Parathyroid adenoma (tissue), 2 donors: ENCODE results near the gene PHOSPHO1.
A peak's percentile ranks its signal among the peaks of the same experiment; 100 is the strongest.
"Not testable (repeated sequence)": the region's sequence is repeated elsewhere in the genome, so short reads cannot be mapped to it uniquely, and the experiment has no call there.

ENCODE experiments used
- H2AFZ ChIP-seq: fragments of 300-600 bp; sonication (generic); one replicate; pipeline ENCODE4 v1.7.0; 2017; ENCODE audit warnings: antibody characterized with exemption, mild to moderate bottlenecking
- H3K27ac ChIP-seq: fragments of 300-600 bp; sonication (generic); one replicate; pipeline ENCODE4 v1.7.0; 2017
- H3K27me3 ChIP-seq: fragments of 300-600 bp; sonication (generic); one replicate; pipeline ENCODE4 v1.7.0; 2017; ENCODE audit warnings: low read length; ENCODE audit not compliant: control insufficient read depth, insufficient read depth
- H3K36me3 ChIP-seq: fragments of 300-600 bp; sonication (generic); one replicate; pipeline ENCODE4 v1.7.0; 2017; ENCODE audit warnings: low read length; ENCODE audit not compliant: control insufficient read depth, insufficient read depth
- H3K4me1 ChIP-seq: fragments of 300-600 bp; sonication (generic); one replicate; pipeline ENCODE4 v1.7.0; 2017; ENCODE audit warnings: control low read depth
- H3K4me2 ChIP-seq: fragments of 300-600 bp; sonication (generic); one replicate; pipeline ENCODE4 v1.7.0; 2017; ENCODE audit warnings: low read length
- H3K4me3 ChIP-seq: fragments of 300-600 bp; sonication (generic); one replicate; pipeline ENCODE4 v1.7.0; 2017; ENCODE audit warnings: low read depth, low read length
- H3K79me2 ChIP-seq: fragments of 300-600 bp; sonication (generic); one replicate; pipeline ENCODE4 v1.7.0; 2017; ENCODE audit warnings: control low read depth
- H3K9ac ChIP-seq: fragments of 300-600 bp; sonication (generic); one replicate; pipeline ENCODE4 v1.7.0; 2017; ENCODE audit warnings: mild to moderate bottlenecking
- H3K9me3 ChIP-seq: fragments of 300-600 bp; sonication (generic); one replicate; pipeline ENCODE4 v1.7.0; 2017; ENCODE audit warnings: low read length; ENCODE audit not compliant: control insufficient read depth
- CTCF ChIP-seq: fragments of 300-600 bp; sonication (generic); IDR thresholded peaks from one replicate; pipeline ENCODE4 v1.7.0; 2017; ENCODE audit warnings: antibody characterized with exemption, mild to moderate bottlenecking
- donor health status: primary hyperparathyroidism.

Gene PHOSPHO1

GRCh38 chr17:49269356-49269755 is 38.8 kb upstream of the PHOSPHO1 start:
- Histone ChIP-seq H3K4me2 (no peak overlapping the region), H3K4me3 (no peak overlapping the region), H3K36me3 (no peaks in the 10 kb centered on the region), H3K4me1 (no peaks in the 10 kb centered on the region), H3K79me2 (no peaks in the 10 kb centered on the region), H3K27me3 (no peaks in the 10 kb centered on the region), H3K27ac (no peak overlapping the region), H3K9ac (no peak overlapping the region), H3K9me3 (no peaks in the 10 kb centered on the region), H2AFZ (no peak overlapping the region)
- no peak for TF ChIP-seq CTCF

GRCh38 chr17:49267912-49268311 is 37.3 kb upstream of the PHOSPHO1 start:
- no peak for TF ChIP-seq CTCF
- Histone ChIP-seq H3K27ac (no peak overlapping the region), H3K4me1 (no peaks in the 10 kb centered on the region), H3K4me3 (no peak overlapping the region), H3K27me3 (no peaks in the 10 kb centered on the region), H3K79me2 (no peaks in the 10 kb centered on the region), H3K36me3 (no peaks in the 10 kb centered on the region), H3K4me2 (no peak overlapping the region), H3K9ac (no peak overlapping the region), H2AFZ (no peak overlapping the region), H3K9me3 (no peaks in the 10 kb centered on the region)

- H3K9me3 ChIP-seq = no peaks in the 10 kb centered on the region
- H3K4me1 ChIP-seq = no peaks in the 10 kb centered on the region
- no peaks in the 10 kb centered on the region for H3K79me2 ChIP-seq
- TF ChIP-seq CTCF = no peak
- H3K9ac ChIP-seq = no peak overlapping the region
- H3K27me3 ChIP-seq = no peaks in the 10 kb centered on the region
- H3K36me3 ChIP-seq = no peaks in the 10 kb centered on the region
- H3K4me2 ChIP-seq = no peak overlapping the region
- H2AFZ ChIP-seq = no peak overlapping the region
- H3K4me3 ChIP-seq = no peak overlapping the region
- no peak overlapping the region for H3K27ac ChIP-seq
These were observed 35.6 kb upstream of the PHOSPHO1 start for GRCh38 chr17:49266233-49266632.

- H3K27ac ChIP-seq, H3K4me2 ChIP-seq, H3K4me1 ChIP-seq, H3K36me3 ChIP-seq, H2AFZ ChIP-seq, H3K4me3 ChIP-seq, H3K27me3 ChIP-seq, H3K9me3 ChIP-seq, H3K9ac ChIP-seq, H3K79me2 ChIP-seq: not testable (repeated sequence)
These were observed 31.0 kb upstream of the PHOSPHO1 start for GRCh38 chr17:49261540-49261939.

GRCh38 chr17:49260817-49261291 is 30.3 kb upstream of the PHOSPHO1 start:
- Histone ChIP-seq H3K9me3 (no peaks in the 10 kb centered on the region), H3K36me3 (no peaks in the 10 kb centered on the region), H3K9ac (peak overlapping the region; percentile 11), H2AFZ (peak overlapping the region; percentile 98), H3K27ac (peak overlapping the region; percentile 49), H3K4me3 (peak overlapping the region; percentile 56), H3K79me2 (no peaks in the 10 kb centered on the region), H3K4me2 (peak overlapping the region; percentile 81), H3K4me1 (no peaks in the 10 kb centered on the region), H3K27me3 (no peaks in the 10 kb centered on the region)
- TF ChIP-seq CTCF = no peak
